Ishikawa (cell line): ENCODE measurements around the gene NHLRC4.

Experiments used
- EGR1 ChIP-seq: IDR thresholded peaks from 2 replicates; pipeline ENCODE4 v1.6.1; 2012
- EP300 ChIP-seq: IDR thresholded peaks from 2 replicates; pipeline ENCODE4 v1.6.1; 2012; ENCODE audit warnings: borderline replicate concordance
- MAX ChIP-seq: IDR thresholded peaks from 2 replicates; pipeline ENCODE4 v1.6.1; 2012
- TAF1 ChIP-seq: IDR thresholded peaks from 2 replicates; pipeline ENCODE4 v1.6.1; 2012; ENCODE audit warnings: low read depth, mild to moderate bottlenecking
- TCF12 ChIP-seq: IDR thresholded peaks from 2 replicates; pipeline ENCODE4 v1.6.1; 2012; ENCODE audit warnings: low read depth
- YY1 ChIP-seq: IDR thresholded peaks from 2 replicates; pipeline ENCODE4 v1.6.1; 2012; ENCODE audit warnings: low read depth

- TF ChIP-seq EP300 = no peak
- TF ChIP-seq YY1 = no peak
- no peak for TF ChIP-seq MAX
- TF ChIP-seq TAF1 = 0 out of 2 replicates have a peak, but pooled peaks have one; percentile 4
- TF ChIP-seq TCF12 = 0 out of 2 replicates have a peak, but pooled peaks have one; percentile 20
- no peak; the same call in 1 of the 2 replicates for TF ChIP-seq EGR1
Observed at GRCh38 chr16:565419-566330, 1.1 kb upstream of the NHLRC4 start.
